H9 (cell line): ENCODE measurements around the gene PRICKLE1. TPM values are rescaled to one million over a fixed set of nuclear protein-coding genes. Genes with fewer than 3 reads are reported as not detected.

Experiments used
- DNase-seq: peaks from one replicate; pipeline ENCODE4 v3.0.0-alpha.2; 2017
- H2AFZ ChIP-seq: one replicate; pipeline ENCODE4 v1.6.1; 2013; ENCODE audit warnings: mild to moderate bottlenecking, low read length, control low read depth, moderate library complexity
- H2AK5ac ChIP-seq: 2 replicates; pipeline ENCODE4 v1.6.1; 2013; ENCODE audit warnings: low read length, control low read depth, mixed read lengths; ENCODE audit not compliant: insufficient read length
- H2BK120ac ChIP-seq: one replicate; pipeline ENCODE4 v1.6.1; 2013; ENCODE audit warnings: low read depth, mild to moderate bottlenecking, low read length, control low read depth, inconsistent platforms; ENCODE audit not compliant: poor library complexity, severe bottlenecking
- H2BK12ac ChIP-seq: 2 replicates; pipeline ENCODE4 v1.6.1; 2013; ENCODE audit warnings: low read length, control low read depth, mixed read lengths, low read depth; ENCODE audit not compliant: insufficient read length
- H2BK15ac ChIP-seq: 2 replicates; pipeline ENCODE4 v1.6.1; 2013; ENCODE audit warnings: low read depth, low read length, control low read depth
- H2BK20ac ChIP-seq: one replicate; pipeline ENCODE4 v1.6.1; 2013; ENCODE audit warnings: low read depth, mild to moderate bottlenecking, low read length, control low read depth, inconsistent platforms; ENCODE audit not compliant: poor library complexity, severe bottlenecking
- H2BK5ac ChIP-seq: 2 replicates; pipeline ENCODE4 v1.6.1; 2013; ENCODE audit warnings: low read length, control low read depth, mixed read lengths; ENCODE audit not compliant: insufficient read length
- H3K14ac ChIP-seq: 2 replicates; pipeline ENCODE4 v1.6.1; 2013; ENCODE audit warnings: low read length, control low read depth; ENCODE audit not compliant: insufficient read depth
- H3K18ac ChIP-seq: 2 replicates; pipeline ENCODE4 v1.6.1; 2013; ENCODE audit warnings: low read depth, mild to moderate bottlenecking, mixed read lengths, low read length, control low read depth; ENCODE audit not compliant: insufficient read length
- H3K23ac ChIP-seq: 2 replicates; pipeline ENCODE4 v1.6.1; 2013; ENCODE audit warnings: low read length, control low read depth, mixed read lengths, low read depth; ENCODE audit not compliant: insufficient read length
- H3K23me2 ChIP-seq: 2 replicates; pipeline ENCODE4 v1.6.1; 2013; ENCODE audit warnings: low read depth, mild to moderate bottlenecking, mixed read lengths, low read length, control low read depth; ENCODE audit not compliant: insufficient read length, poor library complexity, severe bottlenecking
- H3K27ac ChIP-seq: 2 replicates; pipeline ENCODE4 v1.5.1; 2013; ENCODE audit warnings: low read length, control low read depth, mixed read lengths, low read depth; ENCODE audit not compliant: insufficient read length
- H3K27me3 ChIP-seq: 2 replicates; pipeline ENCODE4 v1.6.1; 2013; ENCODE audit warnings: low read length, control low read depth, inconsistent platforms; ENCODE audit not compliant: insufficient read depth
- H3K4ac ChIP-seq: 2 replicates; pipeline ENCODE4 v1.6.1; 2013; ENCODE audit warnings: low read depth, mild to moderate bottlenecking, control low read depth, inconsistent platforms, low read length, moderate library complexity
- H3K4me1 ChIP-seq: 2 replicates; pipeline ENCODE4 v1.6.1; 2013; ENCODE audit warnings: low read length, control low read depth, inconsistent platforms; ENCODE audit not compliant: insufficient read depth
- H3K4me2 ChIP-seq: 2 replicates; pipeline ENCODE4 v1.6.1; 2013; ENCODE audit warnings: low read length, control low read depth, mixed read lengths; ENCODE audit not compliant: insufficient read length, insufficient read depth
- H3K56ac ChIP-seq: 2 replicates; pipeline ENCODE4 v1.6.1; 2013; ENCODE audit warnings: low read depth, mild to moderate bottlenecking, mixed read lengths, low read length, control low read depth; ENCODE audit not compliant: insufficient read length
- H3K79me1 ChIP-seq: 2 replicates; pipeline ENCODE4 v1.6.1; 2013; ENCODE audit warnings: low read depth, mild to moderate bottlenecking, moderate library complexity, low read length, control low read depth, inconsistent platforms; ENCODE audit not compliant: insufficient read depth, poor library complexity, severe bottlenecking
- H3K79me2 ChIP-seq: 2 replicates; pipeline ENCODE4 v1.6.1; 2013; ENCODE audit warnings: low read length, control low read depth, inconsistent platforms; ENCODE audit not compliant: insufficient read depth
- H3K9ac ChIP-seq: 2 replicates; pipeline ENCODE4 v1.6.1; 2013; ENCODE audit warnings: low read length, control low read depth, mixed read lengths; ENCODE audit not compliant: insufficient read length; ENCODE audit errors: extremely low read depth
- H3K9me3 ChIP-seq: one replicate; pipeline ENCODE4 v1.6.1; 2013; ENCODE audit warnings: low read depth, low read length, inconsistent platforms; ENCODE audit not compliant: control insufficient read depth
- H3T11ph ChIP-seq: one replicate; pipeline ENCODE4 v1.6.1; 2013; ENCODE audit warnings: mild to moderate bottlenecking, low read length, control low read depth, inconsistent platforms
- H4K20me1 ChIP-seq: one replicate; pipeline ENCODE4 v1.6.1; 2013; ENCODE audit not compliant: control insufficient read depth, insufficient read length, insufficient read depth
- H4K5ac ChIP-seq: 2 replicates; pipeline ENCODE4 v1.6.1; 2013; ENCODE audit warnings: low read depth, mild to moderate bottlenecking, mixed read lengths, low read length, control low read depth; ENCODE audit not compliant: insufficient read length
- H4K8ac ChIP-seq: replicated peaks from 2 replicates; pipeline ENCODE4 v1.6.1; 2013; ENCODE audit warnings: low read length, control low read depth, mixed read lengths, low read depth; ENCODE audit not compliant: insufficient read length
- H4K91ac ChIP-seq: 2 replicates; pipeline ENCODE4 v1.6.1; 2013; ENCODE audit warnings: low read depth, mild to moderate bottlenecking, moderate library complexity, mixed read lengths, low read length, control low read depth; ENCODE audit not compliant: insufficient read length
- H3K27ac Mint-ChIP-seq, 3 experiments: 2 replicates in 2 of 3; 3 replicates in 1 of 3; pipeline ENCODE4 v1.8.0; 2020 to 2021; ENCODE audit warnings: mixed read lengths in 3 of 3, mild to moderate bottlenecking in 1 of 3, moderate library complexity in 1 of 3
- H3K27me3 Mint-ChIP-seq: 2 replicates; pipeline ENCODE4 v1.8.0; 2021; ENCODE audit warnings: low read depth, mild to moderate bottlenecking, moderate library complexity, mixed read lengths
- H3K36me3 Mint-ChIP-seq, 3 experiments: 2 replicates in 2 of 3; 3 replicates in 1 of 3; pipeline ENCODE4 v1.8.0; 2020 to 2021; ENCODE audit warnings: low read depth in 3 of 3, mixed read lengths in 3 of 3; ENCODE audit not compliant: insufficient read depth in 1 of 3
- H3K4me1 Mint-ChIP-seq, 2 experiments: 2 replicates each; pipeline ENCODE4 v1.8.0; 2020; ENCODE audit warnings: mixed read lengths in 2 of 2
- H3K4me3 Mint-ChIP-seq, 2 experiments: 2 replicates in 1 of 2; 3 replicates in 1 of 2; pipeline ENCODE4 v1.8.0; 2020 to 2021; ENCODE audit warnings: mild to moderate bottlenecking in 2 of 2, mixed read lengths in 2 of 2, moderate library complexity in 1 of 2
- H3K9me3 Mint-ChIP-seq, 2 experiments: 2 replicates in 1 of 2; 3 replicates in 1 of 2; pipeline ENCODE4 v1.8.0; 2020; ENCODE audit warnings: mild to moderate bottlenecking in 2 of 2, mixed read lengths in 2 of 2, moderate library complexity in 1 of 2
- CTCF ChIP-seq: fragments of 200-600 bp; sonication (generic); conservative IDR thresholded peaks from 3 replicates; pipeline ENCODE4 v1.8.0; 2021; ENCODE audit warnings: antibody characterized with exemption, mild to moderate bottlenecking
- whole genome bisulfite sequencing: extraction: QIAGEN DNeasy Blood & Tissue Kit; methylation state at CpG from one replicate; pipeline ENCODE4 v1.1.7; 2013; ENCODE audit warnings: missing lambda C conversion rate, low lambda C conversion rate, mixed read lengths; ENCODE audit not compliant: insufficient read length; ENCODE audit errors: extremely low coverage; 5-methylcytosine and 5-hydroxymethylcytosine counted together
- total RNA-seq: library from RNA; stranded (reverse); gene quantifications from 2 replicates; pipeline ENCODE4 v1.2.1, GENCODE V29; 2021

The PRICKLE1 gene
- total RNA-seq, 1 experiment from 2014 or later = 20.5 TPM

GRCh38 chr12:42450248-42450647 is 139.3 kb downstream of the PRICKLE1 start:
- Histone ChIP-seq H3K79me2 (no peaks in the 10 kb centered on the region), H3K23ac (no peak overlapping the region), H2BK5ac (no peak overlapping the region), H3K23me2 (no peaks in the 10 kb centered on the region), H3K9me3 (no peaks in the 10 kb centered on the region), H2AK5ac (no peak overlapping the region), H4K91ac (no peak overlapping the region), H4K5ac (no peak overlapping the region), H2AFZ (no peak overlapping the region), H3K9ac (no peak overlapping the region), H2BK120ac (no peak overlapping the region), H3K4me1 (peaks cover 5% of the 10 kb centered on the region), H4K8ac (no peak overlapping the region), H3K79me1 (no peaks in the 10 kb centered on the region), H3K27me3 (no peaks in the 10 kb centered on the region), H3K4me2 (no peak overlapping the region), H2BK12ac (no peak overlapping the region), H3K56ac (no peak overlapping the region), H3K4ac (no peak overlapping the region), H2BK20ac (no peak overlapping the region), H4K20me1 (no peaks in the 10 kb centered on the region), H2BK15ac (no peak overlapping the region), H3T11ph (no peak overlapping the region), H3K27ac (no peak overlapping the region), H3K14ac (no peak overlapping the region), H3K18ac (no peak overlapping the region)
- H3K27me3 Mint-ChIP-seq = no peaks in the 10 kb centered on the region
- no peak overlapping the region for H3K4me3 Mint-ChIP-seq
- WGBS = no CpG with 5 or more reads among the region's 2 CpGs
- no peak for TF ChIP-seq CTCF
- peaks cover 35 to 37% of the 10 kb centered on the region in 2 experiments for H3K4me1 Mint-ChIP-seq
- H3K36me3 Mint-ChIP-seq = peaks cover 18 to 34% (median 29%) of the 10 kb centered on the region in 3 experiments
- no peak for DNase-seq
- H3K27ac Mint-ChIP-seq = peak overlapping the region in 1 of 3 experiments; percentile 65; a peak in 2 of 7 replicates
- H3K9me3 Mint-ChIP-seq = peaks cover 2 to 7% of the 10 kb centered on the region in 2 experiments; a peak in 2 of 5 replicates
